Transverse colon (tissue), 4 donors: Measurements from ENCODE around the gene RPL11. TPM values are rescaled to one million over a fixed set of nuclear protein-coding genes. Genes with fewer than 3 reads are reported as not detected.

Experiments
- DNase-seq: peaks from one replicate; pipeline ENCODE4 v3.0.0-alpha.2; 2019
- H3K27ac ChIP-seq, 4 donors: fragments of 200-600 bp; sonication (generic); 2 replicates each; pipeline ENCODE4 v1.5.1; 2016 to 2018; ENCODE audit warnings: inconsistent platforms in 4 of 4
- H3K27me3 ChIP-seq: fragments of 200-600 bp; sonication (generic); 2 replicates; pipeline ENCODE4 v1.5.1; 2017; ENCODE audit warnings: inconsistent platforms
- H3K36me3 ChIP-seq, 4 donors: fragments of 200-600 bp; sonication (generic); 2 replicates each; pipeline ENCODE4 v1.5.1; 2017 to 2019; ENCODE audit warnings: inconsistent platforms in 4 of 4
- H3K4me1 ChIP-seq, 4 donors: fragments of 200-600 bp; sonication (generic); 2 replicates each; pipeline ENCODE4 v1.5.1; 2017 to 2020; ENCODE audit warnings: inconsistent platforms in 4 of 4
- H3K4me3 ChIP-seq, 4 donors: fragments of 200-600 bp; sonication (generic); 1 replicate in 1 of 4; 2 replicates in 3 of 4; pipeline versions ENCODE4 v1.5.1 to v1.6.1; 2017 to 2019; ENCODE audit warnings: inconsistent platforms in 4 of 4
- H3K9me3 ChIP-seq, 2 donors: fragments of 200-600 bp; sonication (generic); 2 replicates each; pipeline ENCODE4 v1.5.1; 2017 to 2019; ENCODE audit warnings: inconsistent platforms in 2 of 2
- EP300 ChIP-seq: sonication (generic); formaldehyde crosslinking; IDR thresholded peaks from one replicate; pipeline ENCODE4 v1.6.1; 2017; ENCODE audit warnings: antibody characterized with exemption, low read depth
- POLR2A ChIP-seq: fragments of 450-650 bp; IDR thresholded peaks from one replicate; pipeline ENCODE4 v1.6.1; 2016; ENCODE audit warnings: antibody characterized with exemption, mild to moderate bottlenecking, moderate library complexity
- POLR2AphosphoS5 ChIP-seq, 3 donors: sonication (generic); formaldehyde crosslinking; IDR thresholded peaks; one replicate each; pipeline ENCODE4 v1.6.1; 2016; ENCODE audit warnings: antibody characterized with exemption in 3 of 3
- WGBS, 2 donors: methylation state at CpG; one replicate each; pipeline ENCODE4 v1.1.5; 2018; ENCODE audit warnings: low coverage in 1 of 2; 5-methylcytosine and 5-hydroxymethylcytosine counted together
- in situ Hi-C, 4 donors: fragments of 200-750 bp; cut with MboI; loops; one replicate each; pipeline versions ENCODE4 v1.15.0 to v1.15.1; 2017; ENCODE audit warnings: low sequenced_read_pairs in 3 of 4, low pct_ligation_motif_present in 1 of 4, low pct_unique_long_range_greater_than_20kb in 1 of 4
- intact Hi-C: fragments of 100-400 bp; cut with DNase I; formaldehyde crosslinking; loops from one replicate; pipeline ENCODE4 v1.15.1; 2023; ENCODE audit warnings: low total_unique reads
- total RNA-seq, 4 donors: library from RNA; depleted of rRNA; stranded (reverse); fragments of >200 nt; gene quantifications; one replicate each; pipeline ENCODE4 v1.1.0, GENCODE V29; 2016
- TF ChIP-seq, protein P1 (sequence below), 5 experiments: fragments of 200-600 bp in 3 of 5; fragments of 450-650 bp in 2 of 5; sonication (generic) in 3 of 5; IDR thresholded peaks; 1 replicate in 2 of 5; 2 replicates in 3 of 5; pipeline ENCODE4 v1.5.1; 2016 to 2017; ENCODE audit warnings: antibody characterized with exemption in 5 of 5, inconsistent platforms in 3 of 5, mild to moderate bottlenecking in 2 of 5, moderate library complexity in 1 of 5

Gene RPL11
- total RNA-seq, 4 donors from 2014 or later: 382 to 822 (median 494) TPM

DNA sequence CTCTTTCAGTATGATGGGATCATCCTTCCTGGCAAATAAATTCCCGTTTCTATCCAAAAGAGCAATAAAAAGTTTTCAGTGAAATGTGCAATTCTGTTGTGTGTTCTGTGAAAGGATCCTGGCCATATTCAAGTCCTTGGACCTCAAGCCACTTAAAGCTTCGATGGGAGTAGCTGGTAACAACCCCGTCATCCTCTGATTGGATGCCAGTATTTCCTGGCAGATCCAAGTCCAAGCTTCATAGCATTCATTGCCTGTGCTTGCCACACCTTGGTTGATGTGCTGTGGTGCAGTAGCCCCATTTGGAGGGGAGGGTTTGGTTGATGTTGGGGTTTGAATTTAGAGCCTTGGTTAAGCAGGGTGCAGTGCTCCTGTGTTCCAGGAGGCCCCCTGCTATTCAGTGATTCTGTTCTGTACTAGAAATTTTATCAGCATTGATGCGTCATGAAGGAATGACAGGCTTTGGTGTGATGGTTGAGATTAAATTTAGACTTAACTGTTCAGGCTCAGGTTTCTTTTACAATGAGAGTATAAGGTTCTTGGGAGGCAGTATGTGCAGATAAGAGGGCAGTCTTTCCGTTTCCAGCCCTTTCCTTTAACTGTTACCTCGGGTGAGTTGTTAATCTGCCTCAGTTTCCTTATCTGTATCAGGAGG is 4.9 kb downstream of the RPL11 start:
- Histone ChIP-seq H3K4me1 (peaks cover 11 to 45% (median 25%) of the 10 kb centered on the region in 4 donors), H3K36me3 (peaks cover 0 to 54% (median 23%) of the 10 kb centered on the region in 4 donors), H3K9me3 (no peaks in the 10 kb centered on the region), H3K4me3 (no peak overlapping the region), H3K27me3 (no peaks in the 10 kb centered on the region), H3K27ac (no peak overlapping the region)
- TF ChIP-seq, protein P1, sequence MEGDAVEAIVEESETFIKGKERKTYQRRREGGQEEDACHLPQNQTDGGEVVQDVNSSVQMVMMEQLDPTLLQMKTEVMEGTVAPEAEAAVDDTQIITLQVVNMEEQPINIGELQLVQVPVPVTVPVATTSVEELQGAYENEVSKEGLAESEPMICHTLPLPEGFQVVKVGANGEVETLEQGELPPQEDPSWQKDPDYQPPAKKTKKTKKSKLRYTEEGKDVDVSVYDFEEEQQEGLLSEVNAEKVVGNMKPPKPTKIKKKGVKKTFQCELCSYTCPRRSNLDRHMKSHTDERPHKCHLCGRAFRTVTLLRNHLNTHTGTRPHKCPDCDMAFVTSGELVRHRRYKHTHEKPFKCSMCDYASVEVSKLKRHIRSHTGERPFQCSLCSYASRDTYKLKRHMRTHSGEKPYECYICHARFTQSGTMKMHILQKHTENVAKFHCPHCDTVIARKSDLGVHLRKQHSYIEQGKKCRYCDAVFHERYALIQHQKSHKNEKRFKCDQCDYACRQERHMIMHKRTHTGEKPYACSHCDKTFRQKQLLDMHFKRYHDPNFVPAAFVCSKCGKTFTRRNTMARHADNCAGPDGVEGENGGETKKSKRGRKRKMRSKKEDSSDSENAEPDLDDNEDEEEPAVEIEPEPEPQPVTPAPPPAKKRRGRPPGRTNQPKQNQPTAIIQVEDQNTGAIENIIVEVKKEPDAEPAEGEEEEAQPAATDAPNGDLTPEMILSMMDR (IDR thresholded peaks at IDR 0.05): no peak
- TF ChIP-seq POLR2AphosphoS5 (IDR thresholded peaks at IDR 0.05) (no peak), POLR2A (no peak)
- DNase-seq: peak; percentile 16
- intact Hi-C loops: no loop called here
- 51% methylated on average over 6 of the region's 6 CpGs; no CpG with 5 or more reads in 1 of the 2 donors for WGBS, 2 donors
- in situ Hi-C loops: loop anchor here in 1 of 4 donors (10.0 kb wide), 1 partner anchor 48 kb away; the partner anchor contains the start of gene ELOA

DNA sequence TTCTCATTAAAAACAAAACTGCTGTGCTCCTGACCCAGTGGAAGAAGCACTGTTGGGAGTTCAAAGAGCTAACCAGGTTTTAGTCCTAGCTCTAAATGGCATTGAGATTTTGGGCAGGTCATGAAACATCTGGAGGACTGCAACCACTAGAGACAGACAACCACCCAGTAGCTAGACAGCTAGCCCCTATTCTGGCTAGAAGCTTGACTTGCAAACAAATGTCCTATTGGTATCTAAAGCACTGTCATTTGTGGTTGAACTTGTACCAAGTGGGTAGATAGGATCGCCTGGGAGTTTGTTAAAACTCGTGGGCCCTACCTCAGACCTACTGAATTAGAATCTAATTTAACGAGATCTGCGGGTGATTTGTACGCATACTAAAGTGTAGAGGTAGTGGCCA is 6.9 kb downstream of the RPL11 start:
- in situ Hi-C loops (loop anchor here in 1 of 4 donors (10.0 kb wide), 1 partner anchor 46 kb away; the partner anchor contains the start of gene ELOA), intact Hi-C loops (no loop called here)
- TF ChIP-seq POLR2AphosphoS5 (IDR thresholded peaks at IDR 0.05) (no peak), POLR2A (no peak), EP300 (no peak)
- TF ChIP-seq, protein P1 (IDR thresholded peaks at IDR 0.05): no peak
- Histone ChIP-seq H3K4me3 (no peak overlapping the region), H3K36me3 (peaks cover 0 to 57% (median 22%) of the 10 kb centered on the region in 4 donors), H3K27me3 (no peaks in the 10 kb centered on the region), H3K4me1 (peaks cover 6 to 32% (median 12%) of the 10 kb centered on the region in 4 donors), H3K27ac (no peak overlapping the region), H3K9me3 (no peaks in the 10 kb centered on the region)
- DNase-seq: no peak
- 75 to 76% methylated on average over 3 to 5 of the region's 5 CpGs for WGBS, 2 donors

DNA sequence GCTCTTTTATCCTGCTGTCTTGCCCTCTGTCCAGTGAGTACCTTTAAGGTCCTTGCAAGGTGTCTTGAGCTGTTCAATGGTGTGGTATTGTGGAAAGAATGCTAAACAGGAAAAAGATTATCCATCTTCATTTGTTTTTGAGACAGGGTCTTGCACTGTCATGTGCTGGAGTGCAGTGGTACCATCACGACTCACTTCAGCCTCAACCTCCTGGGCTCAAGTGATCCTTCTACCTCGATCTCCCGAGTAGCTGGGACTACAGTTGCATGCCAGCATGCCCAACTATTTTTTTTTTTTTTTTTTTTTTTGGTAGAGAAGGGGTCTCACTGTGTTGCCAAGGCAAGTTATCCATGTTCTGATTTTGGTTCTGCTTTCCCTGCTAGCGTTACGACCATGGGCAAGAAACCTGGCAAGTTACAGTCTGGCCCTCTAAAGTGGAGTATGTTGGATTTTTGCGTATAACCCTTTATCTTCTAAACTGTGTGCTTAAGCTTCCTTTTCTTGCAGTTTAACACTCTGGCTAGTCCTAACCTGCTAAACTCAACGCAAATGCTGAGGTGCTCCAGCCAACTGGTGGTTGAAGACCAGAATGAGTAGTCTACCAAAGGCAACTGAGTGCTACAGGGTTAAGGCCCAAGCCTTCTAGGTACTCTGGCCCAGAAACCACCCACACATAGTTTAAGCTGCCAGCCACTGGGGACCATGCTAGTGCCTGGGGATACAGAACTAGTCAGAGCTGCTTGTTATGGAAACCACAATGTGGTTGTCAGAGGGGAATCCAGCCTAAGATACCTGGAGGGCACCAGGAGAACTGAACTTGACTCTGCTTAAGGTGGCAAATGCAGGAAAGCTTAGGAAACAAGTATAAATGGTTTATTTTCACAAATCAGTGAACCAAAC is 7.9 kb downstream of the RPL11 start:
- Histone ChIP-seq H3K4me1 (peaks cover 0 to 21% (median 7%) of the 10 kb centered on the region in 4 donors), H3K9me3 (no peaks in the 10 kb centered on the region), H3K27me3 (no peaks in the 10 kb centered on the region), H3K4me3 (no peak overlapping the region), H3K27ac (no peak overlapping the region), H3K36me3 (peaks cover 0 to 51% (median 17%) of the 10 kb centered on the region in 4 donors)
- in situ Hi-C loops: loop anchor here in 1 of 4 donors (10.0 kb wide), 1 partner anchor 45 kb away; the partner anchor contains the start of gene ELOA
- no peak for DNase-seq
- TF ChIP-seq, protein P1 (IDR thresholded peaks at IDR 0.05): no peak
- TF ChIP-seq POLR2A (no peak), EP300 (no peak), POLR2AphosphoS5 (IDR thresholded peaks at IDR 0.05) (no peak)
- intact Hi-C loops: no loop called here
- 79 to 84% methylated on average over 3 to 7 of the region's 7 CpGs for WGBS, 2 donors

DNA sequence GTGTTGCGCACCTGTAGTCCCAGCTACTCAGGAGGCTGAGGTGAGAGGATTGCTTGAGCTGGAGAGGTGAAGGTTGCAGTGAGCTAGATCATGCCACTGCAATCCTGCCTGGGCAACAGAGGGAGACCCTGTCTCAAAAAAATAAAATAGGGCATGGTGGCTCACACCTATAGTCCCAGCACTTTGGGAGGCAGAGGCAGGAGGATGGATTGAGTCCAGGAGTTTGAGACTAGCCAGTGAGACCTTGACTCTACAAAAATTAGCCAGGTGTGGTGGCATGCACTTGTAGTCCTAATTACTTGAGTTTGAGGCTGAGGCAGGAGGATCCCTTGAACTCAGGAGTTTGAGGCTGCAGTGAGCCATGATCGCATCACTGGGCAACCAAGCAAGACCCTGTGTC is 9.7 kb downstream of the RPL11 start:
- intact Hi-C loops (no loop called here), in situ Hi-C loops (no loop called here)
- Histone ChIP-seq H3K4me3 (no peak overlapping the region), H3K4me1 (peaks cover 0 to 4% (median 0%) of the 10 kb centered on the region in 4 donors), H3K36me3 (peaks cover 0 to 44% (median 13%) of the 10 kb centered on the region in 4 donors), H3K27ac (no peak overlapping the region), H3K9me3 (no peaks in the 10 kb centered on the region), H3K27me3 (no peaks in the 10 kb centered on the region)
- no peak for TF ChIP-seq POLR2A
- no peak for TF ChIP-seq POLR2AphosphoS5 (IDR thresholded peaks at IDR 0.05)
- TF ChIP-seq, protein P1 (IDR thresholded peaks at IDR 0.05): no peak
- no peak for TF ChIP-seq EP300
- DNase-seq: no peak
- WGBS, 2 donors: 100% methylated on average over 2 of the region's 2 CpGs; no CpG with 5 or more reads in 1 of the 2 donors
